A549 (cell line): ENCODE results near the gene DOCK9. TPM values are rescaled to one million over a fixed set of nuclear protein-coding genes. Genes with fewer than 3 reads are reported as not detected.

Experiments
- ATAC-seq, 2 experiments: fragments of 200-7000 bp in 1 of 2; fragments of >200 bp in 1 of 2; cut with Nextera tagmentation in 1 of 2; cut with Tn5 transposase in 1 of 2; 3 replicates each; pipeline versions ENCODE4 v1.8.0 to v1.9.1; 2018 to 2020; ENCODE audit warnings: mild to moderate bottlenecking in 1 of 2, moderate library complexity in 1 of 2
- CTCF ChIA-PET: fragments of 300-600 bp; sonication (Branson Sonifier 250); formaldehyde crosslinking; extraction: SDS; loops from one replicate; lab custom pipeline; 2021; ENCODE audit warnings: antibody characterized with exemption, inconsistent platforms; lab: Yijun Ruan, JAX
- POLR2A ChIA-PET: fragments of 350-600 bp; formaldehyde crosslinking; extraction: SDS; loops from one replicate; lab custom pipeline; 2021; ENCODE audit warnings: antibody characterized with exemption, inconsistent platforms; lab: Yijun Ruan, JAX
- DNase-seq, 2 experiments: peaks; one replicate each; pipeline versions ENCODE4 v3.0.0 to v3.0.0-alpha.2; 2011 to 2016; ENCODE audit warnings: low read depth in 1 of 2, low spot score in 1 of 2
- FAIRE-seq: peaks from 2 replicates; lab custom pipeline; 2011; peaks lifted over from hg19 to GRCh38; lab: Jason Lieb, UNC
- H3K27ac ChIP-seq, 2 experiments: fragments of >200 bp; sonication (Bioruptor Twin); formaldehyde crosslinking; 3 replicates each; pipeline ENCODE4 v1.5.1; 2016 to 2017
- H3K4me1 ChIP-seq: fragments of >200 bp; sonication (Bioruptor Twin); formaldehyde crosslinking; 3 replicates; pipeline ENCODE4 v1.6.1; 2016
- H3K4me2 ChIP-seq: fragments of >200 bp; sonication (Bioruptor Twin); formaldehyde crosslinking; 3 replicates; pipeline ENCODE4 v1.6.1; 2016
- H3K4me3 ChIP-seq: fragments of >200 bp; sonication (Bioruptor Twin); formaldehyde crosslinking; 3 replicates; pipeline ENCODE4 v1.5.1; 2016
- H3K9me3 ChIP-seq: fragments of >200 bp; sonication (Bioruptor Twin); formaldehyde crosslinking; 3 replicates; pipeline ENCODE4 v1.6.1; 2016
- BHLHE40 ChIP-seq: IDR thresholded peaks from 2 replicates; pipeline ENCODE4 v1.6.1; 2012; ENCODE audit warnings: low read depth, low read length, inconsistent platforms
- CHD2 ChIP-seq: fragments of 150-350 bp; IDR thresholded peaks from 2 replicates; pipeline ENCODE4 v1.6.1; 2014; ENCODE audit warnings: low read length; ENCODE audit not compliant: partially characterized antibody
- CTCF ChIP-seq: fragments of >200 bp; sonication (Bioruptor Twin); formaldehyde crosslinking; IDR thresholded peaks from 3 replicates; pipeline ENCODE4 v1.5.1; 2016
- FOSL2 ChIP-seq, 2 experiments: fragments of 450-650 bp in 1 of 2; fragments of >200 bp in 1 of 2; sonication (Bioruptor Twin) in 1 of 2; formaldehyde crosslinking; IDR thresholded peaks; 2 replicates each; pipeline versions ENCODE4 v1.5.0 to v1.6.1; 2016 to 2020; ENCODE audit warnings: mild to moderate bottlenecking in 1 of 2, moderate library complexity in 1 of 2
- FOXS1 ChIP-seq: fragments of 250-450 bp; sonication (Bioruptor Pico); IDR thresholded peaks from 2 replicates; pipeline ENCODE4 v1.5.0; 2020; ENCODE audit warnings: mild to moderate bottlenecking, moderate library complexity
- HDAC2 ChIP-seq: fragments of 200-600 bp; sonication (generic); IDR thresholded peaks from 2 replicates; pipeline ENCODE4 v1.6.1; 2016
- HOXA7 ChIP-seq: fragments of 250-450 bp; sonication (Bioruptor Pico); IDR thresholded peaks from 2 replicates; pipeline ENCODE4 v1.5.0; 2020; ENCODE audit warnings: mild to moderate bottlenecking, moderate library complexity
- JUN ChIP-seq, 2 experiments: fragments of >200 bp; sonication (Bioruptor Twin); formaldehyde crosslinking; IDR thresholded peaks; 2 replicates in 1 of 2; 3 replicates in 1 of 2; pipeline ENCODE4 v1.6.1; 2016 to 2017
- KDM1A ChIP-seq: fragments of 200-600 bp; sonication (generic); IDR thresholded peaks from 2 replicates; pipeline ENCODE4 v1.6.1; 2016; ENCODE audit warnings: low read depth, mild to moderate bottlenecking
- KDM5A ChIP-seq: fragments of 200-600 bp; sonication (generic); IDR thresholded peaks from 2 replicates; pipeline ENCODE4 v1.6.1; 2016; ENCODE audit warnings: antibody characterized with exemption, mild to moderate bottlenecking
- MAFK ChIP-seq: fragments of 450-650 bp; IDR thresholded peaks from 2 replicates; pipeline ENCODE4 v1.6.1; 2014; ENCODE audit not compliant: partially characterized antibody
- MYC ChIP-seq: IDR thresholded peaks from 2 replicates; pipeline ENCODE4 v1.6.1; 2012; ENCODE audit warnings: mild to moderate bottlenecking, inconsistent platforms, low read length, improper control_type of control experiment, borderline replicate concordance
- NR3C1 ChIP-seq: fragments of >200 bp; sonication (Bioruptor Twin); formaldehyde crosslinking; IDR thresholded peaks from 3 replicates; pipeline ENCODE4 v1.6.1; 2017
- PBX3 ChIP-seq: IDR thresholded peaks from 2 replicates; pipeline ENCODE4 v1.6.1; 2012
- RARB ChIP-seq: fragments of 250-450 bp; sonication (Bioruptor Pico); IDR thresholded peaks from 2 replicates; pipeline ENCODE4 v1.8.0; 2021; ENCODE audit warnings: mild to moderate bottlenecking, moderate library complexity
- RCOR1 ChIP-seq: fragments of 150-350 bp; IDR thresholded peaks from 2 replicates; pipeline ENCODE4 v1.6.1; 2014; ENCODE audit warnings: antibody characterized with exemption, low read length, low read depth
- REST ChIP-seq: fragments of 200-600 bp; sonication (generic); IDR thresholded peaks from 2 replicates; pipeline ENCODE4 v1.6.1; 2016; ENCODE audit warnings: antibody characterized with exemption, mild to moderate bottlenecking, moderate library complexity
- RFX5 ChIP-seq: fragments of 450-650 bp; IDR thresholded peaks from 2 replicates; pipeline ENCODE4 v1.7.1; 2014; ENCODE audit warnings: antibody characterized with exemption, mild to moderate bottlenecking, moderate library complexity
- SMC3 ChIP-seq: fragments of >200 bp; sonication (Bioruptor Twin); formaldehyde crosslinking; IDR thresholded peaks from 3 replicates; pipeline ENCODE4 v1.6.1; 2018; ENCODE audit warnings: inconsistent platforms
- TFCP2L1 ChIP-seq: fragments of 250-450 bp; sonication (Bioruptor Pico); IDR thresholded peaks from 2 replicates; pipeline ENCODE4 v1.5.0; 2021; ENCODE audit warnings: mild to moderate bottlenecking
- ZC3H11A ChIP-seq: fragments of 450-650 bp; IDR thresholded peaks from 2 replicates; pipeline ENCODE4 v1.6.1; 2014; ENCODE audit warnings: antibody characterized with exemption, mild to moderate bottlenecking
- ZFP36 ChIP-seq: fragments of 450-650 bp; IDR thresholded peaks from 2 replicates; pipeline ENCODE4 v1.6.1; 2014; ENCODE audit warnings: borderline replicate concordance; ENCODE audit not compliant: partially characterized antibody
- WGBS: methylation state at CpG from one replicate; pipeline ENCODE4 v1.1.6; 2017; ENCODE audit errors: missing lambda C conversion rate; 5-methylcytosine and 5-hydroxymethylcytosine counted together
- polyA plus RNA-seq, 4 experiments: library from polyadenylated mRNA; depleted of rRNA in 3 of 4; stranded (reverse); fragments of >200 nt; fragmentation: RNase III in 1 of 4; extraction: RNeasy Plus Mini Kit Qiagen cat#74134 plus additional on column Dnase treatment in 1 of 4; gene quantifications; 2 replicates in 3 of 4; 3 replicates in 1 of 4; pipeline ENCODE4 v1.2.3, GENCODE V29; 2011 to 2017

DOCK9 gene
- polyA plus RNA-seq, 2 of the 4 experiments (the other 2 are of a cell fraction) = 34.0 to 43.9 TPM

GRCh38 chr13:98869408-98870090 is 108.3 kb downstream of the DOCK9 start:
- CTCF ChIA-PET = interaction anchor here (1.0 to 2.6 kb wide), 8 partner anchors 9 to 396 kb away, joined by 3 to 10 read pairs (median 3); no protein-coding TSS in a partner anchor
- Histone ChIP-seq H3K9me3 (peaks cover 10% of the 10 kb centered on the region; the same call in 2 of the 3 replicates), H3K4me1 (no peaks in the 10 kb centered on the region)
- ATAC-seq = no peak
- TF ChIP-seq NR3C1 (no peak), HOXA7 (CRISPR knock-in tag) (no peak), HDAC2 (0 out of 2 replicates have a peak, but pooled peaks have one; percentile 28), RCOR1 (0 out of 2 replicates have a peak, but pooled peaks have one; percentile 61), SMC3 (0 out of 3 replicates have a peak, but pooled peaks have one; percentile 9), KDM1A (peak; percentile 47; the same call in 1 of the 2 replicates), ZC3H11A (no peak), TFCP2L1 (CRISPR knock-in tag) (no peak), CTCF (peak; percentile 27; the same call in 1 of the 3 replicates), RFX5 (no peak), MYC (no peak), JUN (IDR thresholded peaks at IDR 0.05) (no peak)
- TF ChIP-seq, all 56 proteins: peak for 5
- 89% methylated on average over 6 of the region's 6 CpGs for WGBS
- H3K4me2 ChIP-seq = no peak overlapping the region
- H3K4me3 ChIP-seq = no peak overlapping the region
- FAIRE-seq = no peak
- H3K27ac ChIP-seq = no peak overlapping the region
- peak in 1 of 2 experiments; percentile 6 for DNase-seq
- POLR2A ChIA-PET = no interaction called here

GRCh38 chr13:98868932-98869331 is 108.9 kb downstream of the DOCK9 start:
- DNase-seq (no peak), FAIRE-seq (no peak), ATAC-seq (no peak)
- CTCF ChIA-PET = interaction anchor here (1.0 to 2.6 kb wide), 6 partner anchors 10 to 397 kb away, joined by 3 to 10 read pairs (median 3); no protein-coding TSS in a partner anchor
- Histone ChIP-seq H3K9me3 (peaks cover 9% of the 10 kb centered on the region; the same call in 2 of the 3 replicates), H3K4me1 (no peaks in the 10 kb centered on the region), H3K4me2 (no peak overlapping the region), H3K4me3 (no peak overlapping the region), H3K27ac (no peak overlapping the region)
- WGBS = 93% methylated on average over 3 of the region's 3 CpGs
- TF ChIP-seq BHLHE40 (no peak), KDM5A (no peak), CTCF (no peak), MAFK (peak; percentile 68)
- POLR2A ChIA-PET = no interaction called here

GRCh38 chr13:98866882-98867281 is 111.0 kb downstream of the DOCK9 start:
- ATAC-seq (no peak), FAIRE-seq (no peak), DNase-seq (no peak)
- WGBS = 94% methylated on average over 1 of the region's 1 CpG
- no peak overlapping the region for H3K27ac ChIP-seq
- CTCF ChIA-PET = interaction anchor here (0.5 kb wide), 1 partner anchor 366 kb away, joined by 3 read pairs; no protein-coding TSS in a partner anchor
- POLR2A ChIA-PET = no interaction called here
- H3K4me2 ChIP-seq = no peak overlapping the region
- H3K4me1 ChIP-seq = no peaks in the 10 kb centered on the region
- no peaks in the 10 kb centered on the region for H3K9me3 ChIP-seq
- H3K4me3 ChIP-seq = no peak overlapping the region
- TF ChIP-seq REST = no peak
- no peak for TF ChIP-seq PBX3
- TF ChIP-seq ZFP36 = no peak
- no peak for TF ChIP-seq FOSL2 (IDR thresholded peaks at IDR 0.05)
- TF ChIP-seq FOSL2 (CRISPR knock-in tag; IDR thresholded peaks at IDR 0.05) = no peak
- no peak for TF ChIP-seq CHD2
- TF ChIP-seq HDAC2 = no peak
- no peak for TF ChIP-seq KDM1A
- no peak for TF ChIP-seq HOXA7 (CRISPR knock-in tag)
- no peak for TF ChIP-seq SMC3
- TF ChIP-seq MYC = no peak
- no peak for TF ChIP-seq FOXS1
- TF ChIP-seq RARB = no peak
- TF ChIP-seq RFX5 = no peak
